Stimulated activated CD4-positive, alpha-beta T cell treated with anti-CD3 and anti-CD28 coated beads, Interleukin-12 subunit alpha, Interleukin-12 subunit beta, amount 100 ng/mL, for 4 hours (primary cell): Measurements from ENCODE around the gene ITGB8.

ENCODE experiments used
- DNase-seq: peaks from one replicate; pipeline ENCODE4 v3.0.0-alpha.2; 2020

ITGB8 gene

DNA sequence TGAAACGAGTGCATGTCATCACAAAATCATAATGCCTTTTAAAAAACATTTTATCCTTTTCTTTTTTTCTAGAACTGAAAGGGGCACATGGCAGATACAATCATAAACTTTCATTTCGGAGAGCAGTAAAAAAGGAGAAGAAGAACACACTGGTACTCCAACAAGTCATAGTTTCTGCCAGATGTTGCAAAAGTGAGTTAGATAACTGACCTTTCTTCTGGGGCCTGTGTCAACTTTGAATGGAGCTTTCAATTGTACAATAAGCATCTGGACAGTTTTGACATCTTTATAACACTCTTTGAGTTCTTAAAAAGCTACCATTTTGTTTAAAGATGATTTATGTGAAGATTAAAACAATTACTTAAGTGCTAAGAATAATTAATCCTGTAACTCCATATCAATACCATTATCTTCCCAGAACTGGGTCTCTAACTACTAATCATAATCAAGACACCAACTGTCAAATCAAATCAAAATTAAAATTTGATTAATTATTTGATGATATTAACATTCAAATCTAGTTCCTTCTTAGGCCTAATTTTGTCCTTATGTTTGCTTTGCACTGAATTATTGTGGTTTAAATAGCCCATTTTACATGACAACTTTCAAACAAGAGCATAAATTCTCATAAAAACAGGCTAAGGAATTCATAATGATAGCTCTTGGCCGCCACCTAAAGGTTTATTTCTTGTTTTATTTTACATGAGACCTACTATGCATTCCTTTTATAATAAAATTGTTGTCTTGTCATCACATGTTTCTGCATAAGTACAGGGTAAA, 19.5 kb upstream of the ITGB8 start:
- DNase-seq: no peak

DNA sequence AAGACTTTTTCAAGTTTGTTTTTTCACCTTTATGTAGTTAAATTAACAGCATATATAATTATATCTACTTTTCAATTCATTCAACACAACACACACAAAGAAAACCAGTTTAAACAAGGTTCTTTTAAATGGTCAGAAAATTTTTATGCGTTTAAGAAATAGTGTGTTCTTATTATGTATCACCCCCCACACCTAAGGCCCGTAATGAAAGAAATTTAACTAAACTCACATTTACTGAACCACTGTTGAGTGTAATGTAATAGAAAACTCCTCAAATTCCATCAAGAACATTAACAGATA, 19.0 kb upstream of the ITGB8 start:
- DNase-seq: no peak

DNA sequence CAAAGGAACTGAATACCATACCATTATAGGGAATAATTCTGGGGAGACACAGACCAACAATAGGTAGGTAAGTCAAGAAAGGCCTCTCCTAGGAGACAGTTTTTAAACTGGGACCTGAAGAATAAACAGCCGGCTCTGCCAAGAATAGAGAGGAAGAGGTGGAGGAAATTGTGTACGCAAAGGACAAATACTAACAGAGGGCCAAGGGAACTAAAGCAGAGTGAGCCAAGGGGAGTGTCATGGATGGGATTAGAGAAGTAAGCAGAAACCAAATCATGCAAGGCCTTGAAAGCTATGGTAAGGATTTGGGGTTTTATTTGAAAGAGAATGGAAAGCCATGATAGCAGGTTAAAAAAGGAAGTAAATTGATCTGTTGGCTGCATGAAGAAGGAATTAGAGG, 18.1 kb upstream of the ITGB8 start:
- no peak for DNase-seq

DNA sequence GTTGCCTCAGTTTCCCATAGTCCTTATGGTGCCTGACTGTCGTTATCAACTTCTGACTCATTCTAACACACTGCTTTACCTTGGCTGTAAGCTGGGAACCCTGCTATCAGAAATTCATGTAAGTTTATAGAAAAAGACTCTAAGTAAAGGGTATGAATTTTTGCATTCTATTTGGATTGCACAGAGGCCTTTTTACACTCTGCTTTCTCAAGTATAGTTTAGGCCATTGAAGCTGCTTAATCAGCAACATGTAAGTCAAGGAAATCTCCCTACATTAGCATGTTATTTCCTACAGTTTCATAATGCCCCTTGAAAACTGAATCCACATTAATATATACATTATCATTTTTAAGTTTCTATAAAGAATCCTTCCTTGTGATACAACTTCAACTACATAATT, 17.1 kb upstream of the ITGB8 start:
- DNase-seq: no peak

DNA sequence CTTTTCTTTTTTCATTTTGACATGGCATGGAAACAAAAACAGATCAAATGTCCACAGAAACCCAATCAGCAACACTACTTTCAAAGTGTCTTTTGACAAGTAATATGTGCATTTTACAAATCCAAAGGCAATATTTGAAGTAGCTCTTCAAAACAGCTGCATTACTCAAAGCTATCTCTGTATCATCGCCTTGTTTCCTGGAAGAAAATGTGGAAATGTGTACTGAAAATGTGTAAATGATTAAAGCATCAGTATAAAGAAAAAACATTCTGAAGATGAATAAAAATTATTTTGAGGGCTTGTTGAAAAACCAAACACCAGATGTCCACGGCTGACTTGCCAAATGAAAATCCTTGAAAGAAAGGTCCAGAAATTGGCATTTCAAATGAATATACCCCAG, 16.5 kb upstream of the ITGB8 start:
- no peak for DNase-seq

DNA sequence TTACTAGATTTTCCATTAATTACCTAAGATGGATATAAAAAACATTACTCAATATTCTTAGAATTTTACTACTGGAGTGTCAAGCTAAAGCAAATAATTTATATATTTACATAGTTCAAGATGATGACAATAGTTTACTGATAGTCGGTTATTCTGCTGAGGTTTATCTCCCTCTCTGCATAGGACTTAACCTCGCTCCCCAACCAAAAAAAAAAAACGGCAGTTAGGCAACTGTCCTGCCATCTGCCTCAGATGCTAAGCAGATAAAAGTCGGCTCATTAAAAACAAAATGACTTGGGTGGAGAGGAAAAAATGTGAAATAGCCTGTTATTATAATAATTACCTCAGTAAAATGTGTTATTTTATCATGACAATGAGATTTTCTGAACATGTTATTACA, 14.0 kb upstream of the ITGB8 start:
- no peak for DNase-seq

DNA sequence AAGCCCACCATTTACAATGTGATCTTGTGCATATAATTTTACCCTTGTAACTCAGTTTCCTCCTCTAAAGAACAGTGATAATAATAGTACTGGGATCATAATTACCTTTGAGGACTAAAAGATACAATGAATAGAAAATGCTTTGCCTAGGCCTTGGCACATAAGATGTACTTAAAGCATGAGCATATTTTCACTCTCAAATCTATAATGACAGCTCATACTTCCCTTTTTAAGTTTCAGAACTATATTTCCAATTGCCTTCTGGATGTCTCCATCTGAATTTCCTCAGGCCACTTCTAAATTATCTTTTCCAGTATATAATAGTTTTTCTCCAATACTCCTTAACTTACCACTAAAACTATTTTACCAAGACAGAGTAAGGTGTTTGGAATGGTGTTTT, 13.3 kb upstream of the ITGB8 start:
- DNase-seq: no peak

DNA sequence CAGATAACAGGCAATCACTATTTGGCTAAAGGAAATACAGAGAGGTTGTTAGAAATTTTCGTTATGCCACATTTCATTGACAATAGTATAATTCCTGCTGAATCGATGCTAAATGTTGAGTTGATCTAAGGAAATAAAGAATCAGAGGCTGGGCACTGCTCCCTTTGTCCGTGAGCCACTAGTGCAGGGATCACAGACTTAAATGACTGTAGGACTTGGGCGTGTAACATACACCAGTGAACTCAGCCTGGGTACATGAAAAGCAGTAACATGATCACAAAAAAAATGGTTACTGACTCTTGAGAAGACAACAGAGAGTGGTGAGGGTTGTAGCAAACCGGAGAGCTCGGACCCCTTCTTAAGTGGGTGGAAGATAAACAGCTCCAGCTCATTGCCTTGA, 11.8 kb upstream of the ITGB8 start:
- DNase-seq: no peak

DNA sequence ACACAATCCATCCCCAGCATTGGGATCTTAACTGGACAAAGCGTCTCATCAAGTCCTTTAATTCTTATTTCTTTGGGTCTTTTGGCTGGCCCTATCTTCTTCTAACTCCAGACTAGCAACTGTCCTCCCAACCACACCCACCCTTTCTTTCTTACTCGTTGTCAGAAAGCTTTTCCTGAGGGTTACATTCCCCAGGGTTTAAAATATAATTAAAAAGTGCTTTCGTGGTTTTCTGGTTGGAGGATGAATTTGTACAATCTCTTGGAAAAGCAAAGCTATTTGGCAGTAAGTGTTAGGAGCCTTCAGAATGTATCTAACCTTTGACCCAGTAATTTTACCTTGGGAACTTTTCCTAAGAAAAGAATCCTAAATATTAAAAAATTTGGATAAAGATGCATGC, 10.4 kb upstream of the ITGB8 start:
- no peak for DNase-seq

DNA sequence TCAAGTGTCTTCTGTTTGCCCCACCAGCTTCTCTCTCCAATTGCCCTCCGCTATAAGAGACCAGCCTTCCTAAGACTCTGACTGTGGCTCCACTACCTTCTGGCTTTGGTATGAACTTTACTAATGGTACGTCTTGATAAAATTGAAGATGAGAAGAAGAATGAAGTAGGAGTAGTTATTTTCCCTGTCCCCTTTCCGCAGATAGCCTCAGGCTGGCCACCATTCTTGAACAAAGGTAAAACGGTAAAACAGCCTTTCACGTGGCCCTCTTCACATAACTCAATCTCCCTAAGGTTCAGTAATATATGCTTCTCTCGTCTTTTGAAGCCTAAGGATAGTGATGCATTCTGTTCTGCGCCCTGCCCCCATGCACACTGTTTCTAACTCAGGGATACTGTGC, 9.9 kb upstream of the ITGB8 start:
- no peak for DNase-seq

DNA sequence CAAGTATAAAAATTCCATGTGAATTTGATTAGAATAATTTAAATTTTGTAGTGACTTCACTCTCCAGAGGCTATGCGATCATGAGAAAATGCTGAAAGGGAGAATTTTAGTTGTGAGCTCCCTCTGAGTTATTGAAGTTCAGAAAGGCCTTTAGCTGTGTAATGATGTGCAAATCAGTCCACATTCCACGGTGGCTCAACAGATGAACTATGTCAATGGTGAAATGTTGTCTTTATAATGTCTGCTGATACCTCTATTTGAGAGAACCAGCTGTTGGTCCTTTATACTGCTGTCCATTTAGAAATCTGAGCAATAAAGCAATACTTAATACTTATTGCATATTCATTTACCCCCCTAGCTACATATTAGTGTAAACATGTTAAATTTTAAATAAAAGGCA, 7.1 kb upstream of the ITGB8 start:
- DNase-seq: no peak

DNA sequence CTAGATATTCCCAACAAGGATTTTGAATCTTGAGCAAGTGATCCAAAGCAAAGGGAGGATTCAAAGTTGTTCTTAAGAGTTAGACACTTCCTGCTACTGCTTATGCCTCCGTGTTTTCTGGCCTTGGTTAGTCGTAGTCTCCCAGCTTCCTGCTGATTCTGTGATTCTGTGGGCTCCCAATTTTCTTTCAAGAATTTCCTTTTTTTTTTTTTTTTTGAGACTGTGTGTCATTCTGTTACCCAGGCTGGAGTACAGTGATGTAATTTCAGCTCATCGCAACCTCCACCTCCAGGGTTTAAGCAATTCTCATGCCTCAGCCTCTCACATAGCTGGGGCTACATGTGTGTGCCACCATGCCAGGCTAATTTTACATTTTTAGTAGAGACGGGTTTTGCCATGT, 4.4 kb upstream of the ITGB8 start:
- no peak for DNase-seq

DNA sequence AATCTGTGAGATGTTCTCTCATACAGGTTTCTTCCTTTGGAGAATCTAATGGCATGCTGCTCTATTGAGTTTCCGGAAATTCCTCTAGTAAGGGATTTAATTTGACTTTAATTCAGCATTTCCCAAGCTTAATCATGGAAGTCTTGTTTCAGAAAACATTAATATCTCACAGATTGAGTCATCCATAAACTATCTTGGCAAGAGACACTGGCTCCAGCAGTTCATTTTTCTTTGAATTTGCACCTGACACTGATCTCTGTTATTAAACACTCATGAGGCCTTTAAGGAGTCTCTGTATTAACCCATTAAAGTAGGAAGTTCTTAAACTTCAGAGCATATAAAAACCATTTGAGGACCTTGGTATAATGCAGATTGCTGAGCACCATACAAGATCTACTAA, 3.6 kb upstream of the ITGB8 start:
- DNase-seq: no peak

DNA sequence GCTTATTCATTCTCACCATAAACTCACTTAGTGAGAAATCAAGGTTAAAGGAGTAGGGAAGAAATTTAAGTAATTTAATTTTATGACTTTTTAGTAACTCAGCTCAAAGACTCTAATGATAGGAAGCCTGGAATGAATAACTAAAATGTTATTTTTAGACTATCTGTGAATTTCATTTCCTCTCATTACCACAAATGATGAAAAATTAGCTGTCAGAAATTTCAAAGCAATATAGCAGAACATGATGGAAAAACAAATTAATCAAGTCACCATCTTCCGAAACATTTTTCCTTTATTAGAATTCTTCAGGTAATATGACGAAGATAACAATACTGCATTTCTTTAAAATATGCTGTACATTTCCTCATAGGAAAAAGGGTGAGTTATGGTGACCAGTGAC, 2.7 kb upstream of the ITGB8 start:
- DNase-seq: no peak

DNA sequence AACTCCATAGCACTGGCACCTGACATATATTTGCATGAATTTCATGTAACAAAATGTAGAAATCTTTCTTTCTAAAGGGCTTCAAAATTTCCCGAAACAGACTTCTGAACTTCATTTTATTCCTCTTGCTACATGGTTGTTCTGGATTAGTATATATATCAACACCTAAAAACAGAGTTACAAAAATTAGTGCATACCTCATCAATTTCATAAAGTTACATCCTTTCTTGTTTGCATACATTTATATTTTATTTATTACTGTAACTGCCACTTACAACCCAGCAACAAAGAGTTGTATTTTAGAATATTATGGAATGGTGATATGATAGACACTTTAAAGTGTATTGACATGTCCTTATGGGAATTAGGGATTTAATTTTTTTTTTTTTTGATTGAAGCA, 2.0 kb upstream of the ITGB8 start:
- no peak for DNase-seq

DNA sequence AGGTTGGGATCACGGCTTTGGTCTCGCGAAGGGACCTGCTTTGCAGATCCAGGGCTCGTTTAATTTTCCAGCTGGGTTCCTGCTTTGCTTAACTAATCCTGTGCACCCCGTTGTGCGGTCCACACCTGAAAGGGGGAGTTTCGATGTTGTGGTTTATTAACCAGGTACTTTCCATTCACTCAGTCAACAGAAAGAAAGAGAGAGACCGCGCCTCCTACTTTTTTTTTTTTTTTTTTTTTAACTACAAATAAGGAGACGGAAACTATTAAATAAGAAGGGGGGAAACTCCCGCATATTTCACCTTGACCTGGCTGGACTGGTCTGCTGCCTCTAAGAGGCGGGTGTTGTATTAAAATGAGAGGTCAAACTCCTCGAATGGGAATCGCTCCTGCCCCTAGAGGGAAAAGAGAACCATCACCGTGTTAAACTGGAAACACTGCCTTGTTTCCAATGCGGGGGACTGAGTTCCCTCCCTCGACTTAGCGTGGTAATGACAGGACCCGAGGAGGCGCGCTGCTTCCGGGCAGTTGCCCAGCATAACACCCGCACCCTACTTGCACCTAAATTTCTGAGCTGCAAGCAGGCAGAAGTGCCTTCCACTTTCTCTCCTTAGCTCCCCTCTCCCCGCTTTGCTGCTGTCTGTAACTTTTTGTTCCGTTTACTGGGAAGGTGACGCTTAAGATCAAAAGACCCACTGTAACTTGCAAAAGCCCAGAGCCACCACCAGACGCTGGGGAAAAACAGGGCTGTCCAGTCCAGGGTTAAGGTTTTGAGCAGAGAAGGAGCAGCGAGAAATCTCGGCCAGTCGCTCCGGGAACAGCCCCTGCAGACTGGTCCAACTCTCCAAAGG, 1.1 kb upstream of the ITGB8 start:
- no peak for DNase-seq

DNA sequence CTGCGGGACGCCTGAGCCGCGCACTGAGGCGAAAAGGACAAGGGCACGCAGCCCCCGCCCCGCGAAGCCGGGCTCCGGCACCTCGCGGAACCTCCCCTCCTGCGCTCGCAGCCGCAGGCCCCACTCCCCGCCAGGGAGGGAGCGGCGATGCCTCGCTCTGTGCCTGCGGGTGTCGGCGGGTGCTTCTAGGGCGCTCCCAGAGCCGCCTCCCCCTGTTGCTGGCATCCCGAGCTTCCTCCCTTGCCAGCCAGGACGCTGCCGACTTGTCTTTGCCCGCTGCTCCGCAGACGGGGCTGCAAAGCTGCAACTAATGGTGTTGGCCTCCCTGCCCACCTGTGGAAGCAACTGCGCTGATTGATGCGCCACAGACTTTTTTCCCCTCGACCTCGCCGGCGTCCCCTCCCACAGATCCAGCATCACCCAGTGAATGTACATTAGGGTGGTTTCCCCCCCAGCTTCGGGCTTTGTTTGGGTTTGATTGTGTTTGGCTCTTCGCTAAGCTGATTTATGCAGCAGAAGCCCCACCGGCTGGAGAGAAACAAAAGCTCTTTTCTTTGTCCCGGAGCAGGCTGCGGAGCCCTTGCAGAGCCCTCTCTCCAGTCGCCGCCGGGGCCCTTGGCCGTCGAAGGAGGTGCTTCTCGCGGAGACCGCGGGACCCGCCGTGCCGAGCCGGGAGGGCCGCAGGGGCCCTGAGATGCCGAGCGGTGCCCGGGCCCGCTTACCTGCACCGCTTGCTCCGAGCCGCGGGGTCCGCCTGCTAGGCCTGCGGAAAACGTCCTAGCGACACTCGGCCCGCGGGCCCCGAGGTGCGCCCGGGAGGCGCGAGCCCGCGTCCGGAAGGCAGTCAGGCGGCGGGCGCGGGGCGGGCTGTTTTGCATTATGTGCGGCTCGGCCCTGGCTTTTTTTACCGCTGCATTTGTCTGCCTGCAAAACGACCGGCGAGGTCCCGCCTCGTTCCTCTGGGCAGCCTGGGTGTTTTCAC, 519 bp downstream of the ITGB8 start:
- peak; percentile 4 for DNase-seq

DNA sequence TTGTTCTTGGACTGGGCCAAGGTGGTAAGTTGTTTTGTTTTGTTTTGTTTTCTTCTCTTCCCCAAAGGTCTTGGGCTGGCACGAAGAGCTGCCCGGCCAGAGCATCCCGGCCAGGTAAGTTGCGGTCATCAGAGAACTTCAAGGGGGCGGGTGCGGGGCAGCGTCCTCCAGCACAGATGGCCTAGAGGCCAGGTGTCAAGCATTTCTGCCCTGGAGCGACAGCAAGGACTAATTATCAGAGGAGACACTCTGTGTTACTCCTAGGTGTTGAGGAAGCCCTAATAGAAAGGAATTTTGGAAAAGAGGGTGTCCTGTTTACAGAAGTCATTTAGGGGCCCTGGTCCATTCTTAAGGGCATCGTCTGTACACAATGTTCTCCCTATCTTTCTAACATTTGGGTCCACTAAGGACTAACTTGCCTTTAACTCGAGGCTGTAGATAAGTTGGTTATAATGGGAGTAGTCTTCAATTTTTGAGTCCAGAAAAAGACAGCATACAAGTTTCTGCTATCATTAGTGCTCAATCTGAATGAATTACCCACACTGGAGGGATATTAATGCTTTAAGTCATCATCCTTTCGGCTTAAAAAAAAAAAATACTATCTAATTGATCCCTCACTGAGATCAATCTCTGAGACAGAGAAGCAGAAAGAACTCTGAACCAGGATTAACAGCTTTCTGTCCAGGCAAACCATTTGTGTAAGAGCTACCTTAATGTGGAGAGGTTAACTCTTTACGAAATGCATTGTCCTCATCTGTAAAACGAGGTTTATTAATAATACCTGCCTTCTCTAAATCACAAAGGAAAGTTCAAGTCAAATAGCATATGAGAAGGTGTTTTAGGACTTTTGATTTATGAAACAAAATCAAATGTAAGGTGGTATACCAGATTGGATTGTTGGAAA, 1.5 kb downstream of the ITGB8 start:
- no peak for DNase-seq

DNA sequence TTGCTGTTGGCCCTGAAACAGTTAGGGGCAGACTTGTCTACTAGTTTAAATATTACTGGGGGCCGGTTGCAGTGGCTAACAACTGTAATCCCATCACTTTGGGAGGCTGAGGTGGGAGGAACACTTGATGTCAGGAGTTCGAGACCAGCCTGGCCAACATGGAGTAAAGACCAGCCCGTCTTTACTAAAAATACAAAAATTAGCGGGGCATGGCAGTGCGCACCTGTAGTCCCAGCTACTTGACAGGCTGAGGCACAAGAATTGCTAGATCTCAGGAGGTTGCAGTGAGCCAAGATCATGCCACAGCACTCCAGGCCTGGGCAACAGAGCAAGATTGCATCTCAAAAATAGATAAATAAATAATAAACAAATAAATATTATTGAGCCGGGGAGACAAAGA, 7.6 kb downstream of the ITGB8 start:
- no peak for DNase-seq

DNA sequence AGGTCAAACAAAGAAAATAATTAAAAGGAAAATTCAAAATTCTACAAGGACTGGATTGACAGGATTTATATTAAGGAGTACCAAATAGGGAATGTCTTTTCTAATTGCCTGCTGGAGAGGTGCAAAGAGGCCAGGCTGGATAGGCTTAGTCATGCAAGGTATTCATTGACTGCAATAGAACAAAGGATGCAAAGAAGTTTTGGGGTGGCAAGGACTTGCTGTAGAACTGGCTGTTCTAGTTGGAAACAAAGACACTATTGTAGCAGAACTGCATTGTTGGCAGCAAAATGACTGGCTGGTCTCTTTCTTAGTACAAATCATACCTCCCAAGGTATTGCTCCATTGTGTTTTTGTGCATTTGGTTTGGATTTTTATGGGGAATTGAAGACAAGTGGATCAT, 10.1 kb downstream of the ITGB8 start:
- DNase-seq: no peak

DNA sequence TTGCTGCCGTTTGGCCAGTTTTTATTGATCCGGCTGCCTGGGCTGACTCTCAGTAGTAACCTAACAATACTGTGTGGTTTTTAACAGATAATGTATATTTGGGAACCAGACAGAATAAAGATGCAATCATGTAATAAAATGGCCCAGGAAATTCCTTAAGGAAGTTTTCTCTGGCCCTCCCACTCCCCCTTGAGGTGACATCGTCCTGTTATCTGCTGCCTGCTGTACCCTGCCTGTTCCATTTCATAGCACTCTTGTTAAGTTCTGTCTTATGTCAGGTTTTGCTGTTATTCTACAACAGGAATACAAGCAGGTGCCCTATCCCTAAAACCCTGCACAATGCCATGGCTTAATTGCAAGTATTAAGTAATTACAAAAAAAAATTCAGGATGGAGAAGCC, 12.5 kb downstream of the ITGB8 start:
- no peak for DNase-seq

DNA sequence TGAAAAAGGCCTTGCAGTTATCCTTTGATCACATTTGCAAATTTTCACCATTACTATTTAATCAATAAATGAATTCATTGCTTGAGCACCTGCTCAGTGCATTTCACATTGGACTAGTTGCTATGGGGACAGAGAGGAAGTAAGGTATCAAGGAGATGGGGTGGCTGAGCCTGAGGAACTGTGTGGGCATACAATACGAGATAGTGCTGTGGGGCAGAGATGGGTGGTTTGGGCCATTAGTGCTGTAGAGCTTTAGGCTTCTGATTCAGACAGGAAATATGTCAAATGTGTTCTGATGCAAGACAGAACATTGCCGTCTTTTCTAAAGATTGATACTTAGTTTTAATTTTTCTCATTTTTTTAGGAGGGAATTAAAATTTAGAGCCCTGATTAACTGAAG, 13.2 kb downstream of the ITGB8 start:
- no peak for DNase-seq

DNA sequence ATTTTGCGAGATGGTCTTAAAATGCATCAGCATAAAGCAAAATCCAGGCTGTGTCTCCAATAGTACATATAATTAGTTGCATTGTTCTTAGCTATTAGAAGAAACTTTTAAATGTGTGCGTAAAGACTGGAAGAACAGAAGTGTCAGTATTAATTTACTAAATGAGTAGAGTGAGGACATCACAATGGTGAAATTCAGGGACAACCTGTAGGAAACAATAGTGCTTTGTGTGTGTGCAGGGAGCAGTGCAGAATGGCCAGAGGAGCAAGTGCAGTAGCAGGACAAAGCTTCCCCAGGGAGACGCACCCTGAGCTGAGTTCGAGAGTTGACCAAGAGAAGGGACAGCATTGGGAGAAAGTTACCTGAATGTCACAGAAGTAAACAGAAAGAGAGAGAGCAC, 13.7 kb downstream of the ITGB8 start:
- DNase-seq: no peak
